ENCODE results near the gene SAT2.

The SAT2 gene

DNA sequence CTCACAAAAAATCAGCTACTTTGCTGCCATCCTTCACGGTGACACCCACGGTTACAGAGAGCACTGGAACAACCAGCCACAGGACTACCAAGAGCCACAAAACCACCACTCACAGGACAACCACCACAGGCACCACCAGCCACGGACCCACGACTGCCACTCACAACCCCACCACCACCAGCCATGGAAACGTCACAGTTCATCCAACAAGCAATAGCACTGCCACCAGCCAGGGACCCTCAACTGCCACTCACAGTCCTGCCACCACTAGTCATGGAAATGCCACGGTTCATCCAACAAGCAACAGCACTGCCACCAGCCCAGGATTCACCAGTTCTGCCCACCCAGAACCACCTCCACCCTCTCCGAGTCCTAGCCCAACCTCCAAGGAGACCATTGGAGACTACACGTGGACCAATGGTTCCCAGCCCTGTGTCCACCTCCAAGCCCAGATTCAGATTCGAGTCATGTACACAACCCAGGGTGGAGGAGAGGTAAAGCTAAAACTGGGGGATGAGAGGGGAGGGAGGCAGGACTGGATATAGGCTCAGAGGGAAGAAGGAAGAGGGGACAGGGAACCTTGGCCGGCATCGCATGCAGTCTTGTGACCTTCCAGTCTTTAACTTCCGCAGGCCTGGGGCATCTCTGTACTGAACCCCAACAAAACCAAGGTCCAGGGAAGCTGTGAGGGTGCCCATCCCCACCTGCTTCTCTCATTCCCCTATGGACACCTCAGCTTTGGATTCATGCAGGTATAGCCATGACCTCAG, 47.6 kb downstream of the SAT2 start:
- DNase-seq (ENCODE audit: insufficient read length, low spot score): no peak
- TF ChIP-seq POLR2A (IDR thresholded peaks at IDR 0.05; ENCODE audit: low read depth, low read length): no peak
- no peak for FAIRE-seq

DNA sequence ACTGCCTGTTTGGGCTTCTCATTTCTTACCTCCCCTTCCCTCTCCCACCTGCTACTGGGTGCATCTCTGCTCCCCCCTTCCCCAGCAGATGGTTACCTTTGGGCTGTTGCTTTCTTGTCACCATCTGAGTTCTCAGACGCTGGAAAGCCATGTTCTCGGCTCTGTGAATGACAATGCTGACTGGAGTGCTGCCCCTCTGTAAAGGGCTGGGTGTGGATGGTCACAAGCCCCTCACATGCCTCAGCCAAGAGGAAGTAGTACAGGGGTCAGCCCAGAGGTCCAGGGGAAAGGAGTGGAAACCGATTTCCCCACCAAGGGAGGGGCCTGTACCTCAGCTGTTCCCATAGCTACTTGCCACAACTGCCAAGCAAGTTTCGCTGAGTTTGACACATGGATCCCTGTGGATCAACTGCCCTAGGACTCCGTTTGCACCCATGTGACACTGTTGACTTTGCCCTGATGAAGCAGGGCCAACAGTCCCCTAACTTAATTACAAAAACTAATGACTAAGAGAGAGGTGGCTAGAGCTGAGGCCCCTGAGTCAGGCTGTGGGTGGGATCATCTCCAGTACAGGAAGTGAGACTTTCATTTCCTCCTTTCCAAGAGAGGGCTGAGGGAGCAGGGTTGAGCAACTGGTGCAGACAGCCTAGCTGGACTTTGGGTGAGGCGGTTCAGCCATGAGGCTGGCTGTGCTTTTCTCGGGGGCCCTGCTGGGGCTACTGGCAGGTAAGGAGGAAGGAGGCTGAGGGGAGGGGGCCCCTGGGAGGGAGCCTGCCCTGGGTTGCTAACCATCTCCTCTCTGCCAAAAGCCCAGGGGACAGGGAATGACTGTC, 48.4 kb downstream of the SAT2 start, which contains the start of gene CD68:
Gene CD68, plus strand, starts transcription at position 638 of the 833 bp plus-strand sequence. Its CDS starts 40 bp downstream, at position 678.
- FAIRE-seq (peak; percentile 73), DNase-seq (ENCODE audit: insufficient read length, low spot score) (peak; percentile 92)
- TF ChIP-seq POLR2A (IDR thresholded peaks at IDR 0.05; ENCODE audit: low read depth, low read length): peak; percentile 53; the same call in 1 of the 2 replicates

DNA sequence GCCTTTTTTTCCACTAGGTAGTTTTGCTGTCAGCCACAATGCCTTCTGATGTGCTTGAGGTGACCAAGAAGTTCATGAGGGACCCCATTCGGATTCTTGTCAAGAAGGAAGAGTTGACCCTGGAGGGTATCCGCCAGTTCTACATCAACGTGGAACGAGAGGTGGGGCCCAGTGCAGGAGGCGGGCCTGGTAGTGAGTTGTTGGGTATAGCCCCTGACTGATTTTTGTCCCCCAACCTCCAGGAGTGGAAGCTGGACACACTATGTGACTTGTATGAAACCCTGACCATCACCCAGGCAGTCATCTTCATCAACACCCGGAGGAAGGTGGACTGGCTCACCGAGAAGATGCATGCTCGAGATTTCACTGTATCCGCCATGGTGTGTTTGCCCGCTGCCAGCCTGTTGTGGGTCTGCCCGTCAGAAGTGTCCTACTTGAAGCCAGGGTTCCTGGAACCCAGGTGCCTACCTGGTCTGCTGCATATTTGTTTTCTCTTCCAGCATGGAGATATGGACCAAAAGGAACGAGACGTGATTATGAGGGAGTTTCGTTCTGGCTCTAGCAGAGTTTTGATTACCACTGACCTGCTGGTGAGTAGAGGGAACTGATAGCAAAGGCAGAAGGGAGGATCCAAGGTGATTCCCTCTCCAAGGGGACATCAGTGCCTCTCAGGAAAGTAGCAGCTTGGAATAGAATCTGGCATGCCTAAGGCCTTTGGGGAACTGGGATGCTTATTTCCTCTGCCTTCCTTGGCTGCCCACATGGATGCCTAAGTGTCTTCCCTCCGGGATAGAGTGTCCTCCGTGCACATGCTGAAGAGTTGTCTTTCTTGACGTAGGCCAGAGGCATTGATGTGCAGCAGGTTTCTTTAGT, 50.1 kb downstream of the SAT2 start:
- FAIRE-seq (no peak), DNase-seq (ENCODE audit: insufficient read length, low spot score) (no peak)
- TF ChIP-seq POLR2A (IDR thresholded peaks at IDR 0.05; ENCODE audit: low read depth, low read length): no peak

DNA sequence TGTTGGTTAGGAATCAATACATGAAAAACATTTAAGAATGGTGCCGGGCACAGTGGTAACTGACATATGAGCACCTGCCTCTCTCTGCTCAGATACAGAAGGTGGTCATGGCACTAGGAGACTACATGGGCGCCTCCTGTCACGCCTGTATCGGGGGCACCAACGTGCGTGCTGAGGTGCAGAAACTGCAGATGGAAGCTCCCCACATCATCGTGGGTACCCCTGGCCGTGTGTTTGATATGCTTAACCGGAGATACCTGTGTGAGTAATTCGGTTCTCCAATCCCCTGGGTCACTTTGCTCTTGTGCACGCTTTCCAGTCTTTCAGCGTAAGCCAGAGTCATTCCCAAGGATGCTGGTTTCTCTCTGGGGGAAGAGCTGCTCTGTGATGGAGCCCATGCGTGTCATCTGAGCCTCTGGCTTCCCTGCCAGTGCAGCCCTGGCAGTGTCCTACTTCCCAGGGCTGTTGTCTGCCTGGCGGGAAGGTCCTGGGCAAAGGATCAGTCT, 51.1 kb downstream of the SAT2 start:
- DNase-seq (ENCODE audit: insufficient read length, low spot score) (no peak), FAIRE-seq (no peak)
- no peak for TF ChIP-seq POLR2A (IDR thresholded peaks at IDR 0.05; ENCODE audit: low read depth, low read length)

Measured in H54 (cell line).